HG02678 (cell line): ENCODE data around the gene LCNL1.

ENCODE experiments used
- ATAC-seq: cut with Tn5 transposase; IDR thresholded peaks from one replicate; pipeline ENCODE4 v1.9.1; 2021; ENCODE audit warnings: mild to moderate bottlenecking, moderate library complexity; ENCODE audit not compliant: unreplicated experiment

LCNL1 gene

GRCh38 chr9:136973618-136974617 is 8.9 kb upstream of the LCNL1 start:
- no peak for ATAC-seq

DNA sequence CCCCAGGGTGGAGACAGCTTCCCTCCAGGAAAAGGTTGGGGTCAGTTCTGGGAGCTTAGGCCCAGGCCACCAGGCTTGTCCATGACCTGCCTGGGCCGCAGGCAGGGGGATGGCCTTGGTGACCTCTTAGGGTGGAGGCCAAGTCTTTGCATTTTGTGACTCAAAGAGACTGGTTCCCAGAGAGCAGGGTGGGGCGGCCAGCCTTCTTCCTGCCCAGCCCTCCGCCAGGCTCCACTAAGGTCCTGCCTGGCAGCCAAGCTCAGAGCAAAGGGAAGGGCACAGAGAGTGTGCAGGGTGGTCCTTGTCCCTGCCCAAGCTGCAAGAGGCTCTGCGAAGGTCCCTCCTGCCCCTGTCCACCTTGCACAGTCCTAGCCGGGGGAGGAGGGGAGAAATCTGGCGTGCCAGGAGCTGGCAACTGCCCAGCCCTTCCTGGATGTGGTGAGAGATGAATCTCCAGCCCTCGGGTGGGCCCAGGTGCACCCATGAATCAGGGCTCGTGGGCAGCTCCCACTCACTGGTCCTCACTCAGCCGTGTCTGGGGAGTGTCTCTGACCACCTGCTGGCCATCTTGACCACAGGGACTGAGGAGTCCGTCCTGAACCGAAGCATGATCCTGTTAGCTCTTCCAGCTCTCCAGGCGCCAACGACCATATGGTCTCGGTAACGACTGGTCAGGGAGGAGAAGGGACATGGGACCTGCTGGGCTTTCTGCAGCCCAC is 7.8 kb upstream of the LCNL1 start:
- ATAC-seq = no peak

- ATAC-seq = no peak
Measured at GRCh38 chr9:136975644-136976043, 7.1 kb upstream of the LCNL1 start.

DNA sequence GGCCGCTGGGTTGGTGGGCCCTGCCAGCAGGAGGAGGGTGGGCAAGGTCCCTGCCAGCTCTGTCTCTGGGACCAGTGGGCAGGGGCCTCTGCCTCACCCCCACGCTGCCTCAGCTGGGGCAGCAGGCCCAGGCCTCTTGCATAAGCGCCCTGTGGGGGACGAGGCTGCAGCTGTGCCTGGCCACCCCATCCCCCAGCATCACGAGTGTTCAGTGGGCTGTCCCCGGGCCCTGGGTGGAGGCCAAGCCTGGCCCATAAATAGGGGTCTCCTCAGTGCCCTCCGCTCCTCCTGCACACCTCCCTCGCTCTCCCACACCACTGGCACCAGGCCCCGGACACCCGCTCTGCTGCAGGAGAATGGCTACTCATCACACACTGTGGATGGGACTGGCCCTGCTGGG is 5.6 kb upstream of the LCNL1 start, which contains the start of gene PTGDS:
TSS of gene PTGDS (plus strand) at position 282 of the 400 bp plus-strand sequence. CDS start at position 357, 75 bp downstream.
- no peak for ATAC-seq

GRCh38 chr9:136977649-136978072 is 5.1 kb upstream of the LCNL1 start:
- no peak for ATAC-seq

GRCh38 chr9:136978073-136978864 is 4.5 kb upstream of the LCNL1 start:
- no peak for ATAC-seq

GRCh38 chr9:136978865-136979544 is 3.8 kb upstream of the LCNL1 start:
- no peak for ATAC-seq

DNA sequence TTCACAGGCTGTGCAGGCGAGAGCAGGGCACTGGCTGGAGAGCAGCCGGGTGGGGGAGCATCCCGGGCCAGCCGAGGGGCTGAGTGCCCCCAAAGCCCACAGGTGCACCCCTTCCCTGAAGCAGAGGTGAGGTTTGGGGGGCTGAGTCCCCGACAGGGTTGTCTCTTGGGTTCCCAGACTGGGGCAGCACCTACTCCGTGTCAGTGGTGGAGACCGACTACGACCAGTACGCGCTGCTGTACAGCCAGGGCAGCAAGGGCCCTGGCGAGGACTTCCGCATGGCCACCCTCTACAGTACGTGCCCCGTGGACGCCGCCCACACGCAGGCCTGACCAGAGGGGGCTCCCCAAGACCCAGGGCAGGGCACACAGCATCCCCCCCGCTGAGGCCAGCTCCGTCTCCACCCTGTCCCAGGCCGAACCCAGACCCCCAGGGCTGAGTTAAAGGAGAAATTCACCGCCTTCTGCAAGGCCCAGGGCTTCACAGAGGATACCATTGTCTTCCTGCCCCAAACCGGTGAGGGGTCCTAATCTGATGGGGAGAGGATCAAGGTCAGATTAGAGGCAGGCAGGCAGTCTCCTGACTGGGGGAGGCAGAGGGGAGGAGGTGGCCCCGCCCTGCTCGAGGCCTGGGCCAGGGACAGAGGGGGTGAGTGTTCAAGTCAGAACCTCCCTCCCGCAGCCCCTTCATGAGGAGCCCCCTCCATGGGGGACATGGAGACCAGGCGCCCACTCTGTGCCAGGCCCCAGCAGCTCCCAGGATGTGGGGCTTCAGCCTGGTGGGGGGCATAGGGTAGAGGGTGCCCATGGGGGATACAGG is 2.8 kb upstream of the LCNL1 start:
- no peak for ATAC-seq

DNA sequence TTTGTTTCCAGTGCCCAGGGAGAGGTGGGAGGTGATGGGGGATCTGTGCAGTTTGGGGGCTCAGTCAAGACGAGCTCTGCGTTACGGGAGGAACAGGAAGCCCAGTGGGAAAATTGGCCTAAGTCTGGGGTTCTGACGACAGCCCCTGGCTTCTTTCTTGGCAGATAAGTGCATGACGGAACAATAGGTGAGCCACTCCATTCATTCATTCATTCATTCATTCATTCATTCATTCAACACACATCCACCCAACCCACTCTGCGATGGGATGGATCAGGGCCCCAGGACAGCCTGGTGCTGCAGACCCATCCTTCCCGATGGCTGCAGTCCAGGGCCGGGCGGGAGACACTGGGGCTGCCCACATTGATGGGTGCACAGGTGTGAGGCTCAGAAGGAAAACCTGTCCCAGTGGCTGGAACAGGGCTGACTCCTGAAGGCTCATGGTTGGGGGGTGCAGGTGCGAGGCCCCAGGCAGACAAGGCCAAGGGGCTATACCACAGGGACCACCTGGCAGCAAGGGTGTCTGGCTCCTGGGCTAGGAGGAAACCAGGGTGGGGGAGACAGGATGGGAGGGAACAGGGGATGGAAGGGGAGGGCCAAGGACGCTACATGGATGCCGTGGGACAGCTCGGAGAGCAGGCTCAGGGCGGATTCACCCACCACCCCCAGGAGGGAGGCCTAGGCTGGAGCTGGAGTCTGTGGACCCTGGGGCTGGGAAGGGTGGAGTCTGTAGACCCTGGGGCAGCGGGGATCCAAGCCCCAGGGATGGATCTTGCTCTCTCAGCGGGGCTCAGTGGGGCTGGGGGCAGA is 1.9 kb upstream of the LCNL1 start:
- no peak for ATAC-seq

- no peak for ATAC-seq
Measured at GRCh38 chr9:136981588-136982231, 1.1 kb upstream of the LCNL1 start.

GRCh38 chr9:136983167-136983566 is 374 bp downstream of the LCNL1 start:
- no peak for ATAC-seq

DNA sequence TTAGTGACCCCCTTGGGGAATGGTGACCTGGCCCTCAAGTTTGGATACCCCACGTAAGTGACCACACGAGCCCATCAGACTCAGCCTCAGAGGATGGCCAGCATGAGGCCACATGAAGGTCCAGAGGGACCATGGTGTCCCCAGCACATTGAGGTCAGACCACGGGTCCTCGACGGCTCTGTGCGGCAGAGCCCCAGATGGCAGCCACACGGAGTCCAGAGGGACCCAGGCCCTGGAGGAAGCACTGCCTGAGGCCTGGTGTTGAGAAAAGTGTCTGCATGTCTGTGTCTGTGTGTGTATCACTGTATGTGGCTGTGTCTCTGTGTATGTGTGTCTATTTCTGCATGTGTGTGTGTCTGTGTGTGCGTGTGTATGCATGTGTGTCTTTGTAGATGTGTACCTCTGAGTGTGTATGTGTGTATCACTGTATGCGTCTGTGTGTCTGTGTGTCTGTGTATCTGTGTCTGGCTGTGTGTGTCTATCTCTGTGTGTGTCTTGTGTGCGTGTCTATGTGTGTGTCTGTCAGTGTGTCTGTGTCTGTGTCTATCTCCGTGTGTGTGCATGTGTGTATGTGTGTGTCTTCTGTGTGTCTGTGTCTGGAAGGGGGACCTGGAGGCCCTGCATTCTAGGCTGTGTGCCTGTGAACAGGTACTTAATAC is 992 bp downstream of the LCNL1 start:
- ATAC-seq = no peak

GRCh38 chr9:136984464-136985026 is 1.8 kb downstream of the LCNL1 start:
- ATAC-seq = no peak

- ATAC-seq = no peak
Measured at GRCh38 chr9:136985027-136985602, 2.3 kb downstream of the LCNL1 start.

GRCh38 chr9:136985853-136986252 is 3.1 kb downstream of the LCNL1 start:
- no peak for ATAC-seq

DNA sequence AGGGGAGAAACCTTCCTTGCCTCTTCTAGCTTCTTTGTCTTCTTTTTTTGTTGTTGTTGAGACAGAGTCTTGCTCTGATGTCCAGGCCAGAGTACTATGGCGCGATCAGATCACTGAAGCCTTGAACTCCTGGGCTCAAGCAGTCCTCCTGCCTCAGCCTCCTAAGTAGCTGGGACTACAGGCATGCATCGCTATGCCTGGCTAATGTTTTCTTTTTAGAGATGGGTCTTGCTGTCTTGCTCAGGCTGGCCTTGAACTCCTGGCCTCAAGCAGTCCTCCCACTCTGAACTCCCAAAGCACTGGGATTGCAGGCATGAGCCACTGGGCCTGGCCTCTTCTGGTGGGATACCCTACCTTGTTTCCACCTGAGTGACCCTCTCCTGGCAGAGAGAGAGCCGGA is 6.1 kb downstream of the LCNL1 start:
- no peak for ATAC-seq
